HT-29 (cell line): ENCODE data around the gene WDR53. TPM values are rescaled to one million over a fixed set of nuclear protein-coding genes. Genes with fewer than 3 reads are reported as not detected.
"Not testable (repeated sequence)": the region's sequence is repeated elsewhere in the genome, so short reads cannot be mapped to it uniquely, and the experiment has no call there.

Source experiments
- DNase-seq: peaks from one replicate; pipeline ENCODE4 v3.0.0-alpha.2; 2015; ENCODE audit warnings: low spot score
- small RNA-seq: library from RNA; depleted of rRNA; stranded (forward); fragments of <200 nt; gene quantifications from one replicate; pipeline ENCODE3, GENCODE V24; 2014
- total RNA-seq: library from RNA; depleted of rRNA; stranded (reverse); fragments of >200 nt; shearing (Covaris generic); gene quantifications from 2 replicates; pipeline ENCODE4 v1.2.3, GENCODE V29; 2014; rRNA removed

WDR53 gene
- total RNA-seq, 1 experiment from 2014 or later, result 5.3 TPM

- DNase-seq, result peak; percentile 94
Measured at GRCh38 chr3:196518966-196519717, 49.2 kb downstream of the WDR53 start.

DNA sequence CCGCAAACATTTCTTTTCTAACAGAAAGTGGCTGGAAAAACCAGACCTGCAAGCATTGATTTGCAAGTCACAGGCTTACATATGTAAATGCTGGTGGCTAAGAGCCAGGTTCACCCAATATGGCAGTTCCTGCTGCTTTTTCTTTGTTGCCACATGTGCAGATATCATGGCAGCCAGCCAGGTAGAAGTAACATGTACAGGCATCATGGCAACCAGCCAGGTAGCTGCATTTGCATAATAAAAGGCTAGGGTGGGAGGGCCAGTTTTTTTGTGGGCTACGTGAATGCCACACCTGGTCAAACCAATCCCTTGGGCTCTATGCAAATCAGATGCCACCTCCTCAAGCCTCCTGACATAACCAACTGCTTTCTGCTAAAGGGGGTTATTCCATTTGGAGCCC is 50.4 kb downstream of the WDR53 start:
- peak; percentile 64 for DNase-seq

DNA sequence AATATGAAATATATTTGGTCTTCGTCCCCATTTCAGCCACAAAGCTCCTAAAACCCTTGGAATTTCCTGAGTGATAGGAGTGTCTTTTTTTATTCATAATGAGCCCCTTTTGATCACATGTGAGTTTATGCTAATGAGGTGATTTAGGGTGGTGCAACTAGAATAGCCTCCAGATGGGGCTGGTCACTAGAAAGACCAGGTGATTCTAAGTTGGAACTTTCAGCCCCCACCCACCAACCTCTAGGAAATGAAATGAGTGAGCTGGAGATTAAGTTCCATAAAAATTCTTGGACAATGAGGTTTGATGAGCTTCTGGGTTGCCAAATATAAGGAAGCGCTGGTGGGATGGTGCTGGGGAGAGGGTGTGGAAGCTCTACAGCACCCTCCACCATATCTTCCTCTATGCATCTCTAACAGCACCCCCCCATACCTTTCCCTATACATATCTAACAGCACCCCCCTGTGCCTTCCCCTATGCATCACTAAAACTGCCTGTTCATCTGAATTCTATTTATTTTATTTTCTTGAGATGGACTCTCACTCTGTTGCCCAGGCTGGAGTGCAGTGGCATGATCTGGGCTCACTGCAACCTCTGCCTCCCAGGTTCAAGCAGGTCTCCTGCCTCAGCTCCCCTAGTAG is 51.1 kb downstream of the WDR53 start:
- DNase-seq, result no peak

DNA sequence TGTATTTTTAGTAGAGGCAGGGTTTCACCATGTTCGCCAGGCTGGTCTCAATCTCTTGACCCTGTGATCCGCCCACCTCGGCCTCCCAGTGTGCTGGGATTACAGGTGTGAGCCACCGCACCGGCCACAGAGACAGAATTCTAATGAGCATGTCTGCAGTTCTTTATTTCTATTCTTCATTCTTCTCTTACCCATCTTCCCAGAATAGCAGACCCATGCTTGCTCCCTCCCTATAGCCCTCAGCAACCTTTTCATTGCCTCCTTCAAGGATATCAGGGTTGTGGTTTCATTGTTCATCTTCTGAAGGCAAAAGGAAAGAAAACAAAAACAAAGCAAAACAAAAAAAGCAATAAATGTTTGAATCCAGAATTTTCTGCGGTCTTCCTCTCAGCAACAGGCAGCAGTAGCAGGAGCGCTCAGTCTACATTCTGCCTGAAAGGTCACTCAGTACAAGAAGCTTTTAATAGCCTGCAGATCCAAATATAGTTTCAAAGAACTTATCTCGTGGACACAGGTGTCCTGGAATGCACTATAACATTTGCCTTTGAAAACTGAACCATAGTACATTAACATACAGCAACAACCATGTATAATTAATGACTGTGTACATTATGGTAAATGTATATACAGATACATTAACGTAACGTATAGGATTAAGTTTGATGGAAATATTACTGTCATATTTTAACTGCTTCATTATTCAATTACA is 53.3 kb downstream of the WDR53 start, which contains the start of gene SMCO1:
Gene SMCO1 (minus strand): TSS at position 434 of the 709 bp plus-strand sequence. CDS start 137 bp downstream, at position 297.
- no peak for DNase-seq

DNA sequence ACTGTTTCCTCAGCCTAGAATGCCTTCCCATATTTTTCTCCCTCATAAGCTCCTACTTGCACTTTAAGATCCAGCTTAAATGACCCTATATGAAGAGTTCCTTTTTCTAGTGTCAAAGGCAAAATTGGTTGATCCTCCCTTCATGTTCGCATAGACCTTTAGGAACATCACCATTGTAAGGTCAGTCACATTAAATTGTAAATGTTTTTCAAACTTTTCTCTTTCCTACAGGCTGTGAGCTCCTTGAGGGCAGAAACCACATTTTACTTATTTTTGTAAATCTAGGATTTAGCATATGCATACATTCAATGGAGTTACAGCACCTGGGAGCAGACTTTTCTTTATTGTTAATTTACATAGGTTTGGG is 54.0 kb downstream of the WDR53 start:
- no peak for DNase-seq

- no peak for DNase-seq
Measured at GRCh38 chr3:196513697-196514349, 54.5 kb downstream of the WDR53 start.

- DNase-seq, result not testable (repeated sequence)
Measured at GRCh38 chr3:196511646-196512425, 56.5 kb downstream of the WDR53 start.

- not testable (repeated sequence) for DNase-seq
Measured at GRCh38 chr3:196511108-196511507, 57.2 kb downstream of the WDR53 start.

DNA sequence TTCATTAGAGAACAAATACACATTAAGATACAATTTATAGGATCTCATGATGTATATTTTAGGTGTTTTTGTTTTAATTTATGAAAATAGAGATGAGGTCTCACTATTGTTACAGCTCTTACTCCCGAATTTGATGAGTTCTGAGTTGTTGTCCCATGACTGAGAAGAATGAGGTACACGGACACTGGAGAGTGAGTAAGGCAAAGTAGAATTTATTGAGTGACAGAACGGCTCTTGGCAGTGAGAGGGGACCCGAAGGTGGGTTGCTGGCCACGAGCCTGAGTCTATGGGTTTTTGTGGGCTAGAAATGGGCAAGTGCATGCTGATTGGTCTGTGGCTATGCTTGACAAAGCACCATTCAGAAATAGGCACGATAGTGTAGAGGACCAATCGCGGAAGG is 61.7 kb downstream of the WDR53 start:
- no peak for DNase-seq

GRCh38 chr3:196504556-196504955 is 63.8 kb downstream of the WDR53 start:
- DNase-seq, result no peak

Small RNAs within 50 kb of the gene (small RNA-seq; reads per million reads assigned to genes)
- 0.50 reads per million for gene RPS29P3

Other genes with a start within 250 kb of the WDR53 start
- gene TM4SF19, start 230.2 kb downstream of the WDR53 start, total RNA-seq, result not detected in 2 replicates
- 7.0 and 9.3 TPM in 2 replicates for gene UBXN7, start 136.1 kb downstream of the WDR53 start, total RNA-seq
- 19.4 and 19.5 TPM in 2 replicates for gene RNF168, start 64.8 kb downstream of the WDR53 start, total RNA-seq
- not detected in 2 replicates for gene SMCO1, start 53.2 kb downstream of the WDR53 start, total RNA-seq
- gene FBXO45, start 106 bp upstream of the WDR53 start, total RNA-seq, result 10.6 and 12.7 TPM in 2 replicates
- not detected in 2 replicates for gene NRROS, start 71.1 kb upstream of the WDR53 start, total RNA-seq
- 0.15 and 0.52 TPM in 2 replicates for gene CEP19, start 143.7 kb upstream of the WDR53 start, total RNA-seq
- gene PIGX, start 143.8 kb upstream of the WDR53 start, total RNA-seq, result 16.7 and 19.7 TPM in 2 replicates
- 26.8 and 29.5 TPM in 2 replicates for gene PAK2, start 171.3 kb upstream of the WDR53 start, total RNA-seq